ENCODE measurements around the gene FOXP1.

The FOXP1 gene

DNA sequence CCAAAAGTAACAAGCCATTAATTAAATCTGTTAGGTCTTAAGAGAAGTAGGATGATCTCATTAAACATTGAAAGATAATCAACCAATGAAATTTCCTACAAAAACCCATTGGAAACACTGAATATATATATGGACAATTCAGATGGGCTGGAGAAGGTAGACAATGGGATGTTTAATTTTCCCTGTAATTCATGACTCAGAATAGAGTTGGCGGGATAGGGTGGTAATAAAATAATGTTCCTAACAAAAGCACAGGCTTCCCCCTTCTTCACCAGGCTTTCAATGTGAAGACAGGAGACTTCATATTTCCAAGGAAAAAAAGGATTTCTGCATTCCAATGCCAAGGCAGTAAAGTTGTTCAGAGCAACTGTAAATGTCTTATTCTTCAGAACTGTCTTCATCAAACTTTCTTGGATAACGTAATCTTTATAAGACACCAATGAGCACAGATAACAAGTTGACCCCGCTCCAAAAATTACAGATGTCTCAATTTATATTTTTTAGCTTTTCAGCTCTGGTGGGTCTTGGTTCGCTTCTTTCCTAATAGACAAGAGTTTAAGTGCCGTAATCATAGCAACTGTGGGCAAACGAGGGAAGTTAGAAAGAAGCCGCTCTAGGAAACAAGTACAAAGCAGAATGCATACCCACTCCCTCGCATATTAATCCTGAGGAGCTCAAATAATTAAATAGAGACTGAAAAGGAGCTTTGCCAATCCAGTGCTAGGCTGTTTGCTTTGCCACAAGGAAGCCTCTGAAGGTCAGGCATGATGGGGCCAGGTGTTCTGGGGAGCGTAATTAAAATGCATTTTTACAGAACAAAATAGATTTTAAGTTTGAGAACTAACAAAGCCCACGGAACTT lies 377.0 kb downstream of the FOXP1 start:
- no peak for DNase-seq

DNA sequence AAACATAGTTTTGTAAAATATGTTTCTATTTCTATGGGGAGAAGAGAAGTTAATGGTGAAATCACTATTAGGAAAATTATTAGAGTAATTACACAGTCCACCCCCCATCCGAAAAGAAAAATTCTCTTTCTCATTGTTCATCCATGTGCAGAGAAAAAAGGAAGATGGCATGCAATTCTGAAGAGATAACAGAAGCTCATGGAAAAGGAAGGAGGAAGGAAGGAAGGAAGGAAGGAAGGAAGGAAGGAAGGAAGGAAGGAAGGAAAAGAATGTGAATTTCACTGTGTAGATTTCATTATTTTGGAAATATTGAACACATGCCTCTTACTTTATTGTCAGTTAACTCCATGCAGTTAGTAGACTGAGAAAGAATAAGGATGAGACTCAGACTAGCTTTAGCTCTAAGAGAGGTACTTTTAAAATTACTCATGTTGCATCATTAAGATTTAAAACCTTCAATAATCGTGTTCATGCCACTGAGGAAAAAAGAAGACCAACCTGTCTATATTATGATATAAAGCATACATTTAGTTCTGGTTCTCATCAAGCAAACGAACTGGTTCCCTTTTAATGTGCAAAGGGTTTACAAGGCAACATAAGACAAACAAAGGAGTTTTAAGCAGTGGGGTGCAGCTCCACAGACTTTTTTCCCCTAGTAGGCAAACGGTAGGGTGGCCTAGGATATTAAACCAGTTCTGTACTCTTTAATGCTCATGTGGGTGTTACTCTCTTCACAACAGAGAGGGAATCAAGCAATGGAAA lies 379.6 kb downstream of the FOXP1 start:
- DNase-seq = no peak

DNA sequence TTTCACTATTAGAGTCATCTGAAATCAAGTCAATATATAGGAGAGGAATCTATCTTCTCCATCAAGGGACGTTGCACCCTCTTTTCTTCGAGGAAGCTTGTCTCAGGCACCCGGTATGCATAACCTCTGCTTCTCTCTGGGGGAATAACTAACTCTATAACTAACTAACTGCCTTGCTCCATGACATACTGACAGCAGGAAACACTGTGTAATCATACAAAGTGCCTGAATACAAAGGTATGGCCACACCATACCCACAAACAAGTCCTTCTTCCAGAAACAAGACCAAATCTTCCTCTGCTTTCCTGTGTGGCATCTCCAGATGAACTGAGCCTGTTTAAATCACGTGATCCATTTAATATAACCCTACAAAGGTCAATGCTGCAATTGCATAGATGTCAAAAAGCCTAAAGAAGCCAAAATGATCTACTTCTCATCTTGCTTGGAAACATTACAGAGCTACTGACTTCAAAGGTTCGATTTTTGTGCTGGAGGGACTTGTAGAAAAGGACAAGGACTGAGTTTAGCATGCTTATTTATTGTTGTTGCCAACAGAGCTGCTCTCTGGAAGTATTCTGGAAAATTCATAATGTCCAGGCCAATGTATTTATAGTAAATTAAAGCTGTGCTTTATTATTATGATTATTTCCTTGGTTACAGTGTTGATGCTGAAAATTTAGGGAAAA lies 380.5 kb downstream of the FOXP1 start:
- DNase-seq = no peak

DNA sequence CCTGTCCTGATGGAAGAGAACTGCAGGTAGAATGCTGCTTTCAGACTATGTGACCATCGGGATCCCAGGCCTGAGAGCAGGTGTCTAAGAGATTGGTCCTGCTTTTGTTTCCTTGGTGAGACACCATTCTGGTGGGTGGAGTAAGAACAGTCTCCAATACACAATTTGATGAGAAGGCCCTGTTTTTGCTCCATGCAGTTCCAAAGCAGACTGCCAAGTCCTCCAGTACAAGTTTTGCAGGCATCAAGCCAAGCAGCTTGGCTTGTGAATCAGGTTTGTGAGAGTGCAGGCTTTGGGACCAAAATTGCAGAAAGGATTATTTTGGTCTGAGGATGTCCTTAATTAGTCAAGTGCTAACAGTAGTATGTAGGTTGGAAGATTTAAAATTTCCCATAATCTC lies 381.6 kb downstream of the FOXP1 start:
- DNase-seq = peak in 7 of 14 donors; percentile 7 to 45 (median 16)

GRCh38 chr3:71197841-71198565 lies 385.5 kb downstream of the FOXP1 start:
- no peak for DNase-seq

GRCh38 chr3:71195492-71195891 lies 388.0 kb downstream of the FOXP1 start:
- no peak for DNase-seq

- no peak for DNase-seq
Observed at GRCh38 chr3:71194785-71195184, 388.7 kb downstream of the FOXP1 start.

GRCh38 chr3:71191031-71191482 lies 392.5 kb downstream of the FOXP1 start:
- DNase-seq = no peak

DNA sequence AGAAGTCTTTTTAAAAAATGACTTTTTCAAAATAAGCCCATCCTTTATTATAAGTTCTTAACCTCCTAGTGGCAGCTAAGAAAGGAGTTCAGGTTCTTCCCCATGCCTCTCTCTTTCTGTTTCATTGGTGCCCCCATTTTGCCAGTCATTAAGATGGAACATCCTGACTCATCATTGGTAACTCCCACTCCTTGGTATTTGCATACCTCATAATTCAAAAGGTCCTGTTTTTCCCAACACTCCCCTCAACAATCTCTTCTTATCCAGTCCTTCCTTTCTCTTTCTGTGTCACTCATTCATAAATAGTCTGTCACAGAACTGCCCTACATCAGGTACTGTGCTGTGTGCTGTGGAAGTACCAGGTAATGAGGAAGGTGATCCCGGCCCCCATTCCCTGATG lies 394.0 kb downstream of the FOXP1 start:
- DNase-seq = no peak

DNA sequence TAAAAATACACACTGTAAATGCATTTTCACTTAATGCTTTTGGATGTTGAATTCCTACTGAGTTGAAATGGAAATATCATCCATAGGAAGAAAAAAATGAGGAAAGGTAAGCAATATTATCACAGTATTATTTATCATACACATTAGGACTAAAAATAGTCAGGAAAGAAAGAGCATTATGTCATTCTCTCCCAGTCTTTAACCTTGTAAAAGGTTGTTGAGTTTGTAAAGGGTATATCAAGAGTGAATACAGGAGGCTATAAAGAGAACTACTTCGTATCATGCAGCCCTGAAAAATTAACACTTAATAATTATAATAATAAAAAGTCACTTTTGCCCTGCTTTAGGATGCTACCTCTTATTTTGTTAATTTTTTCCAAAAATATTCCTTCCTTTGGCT lies 395.8 kb downstream of the FOXP1 start:
- no peak for DNase-seq

DNA sequence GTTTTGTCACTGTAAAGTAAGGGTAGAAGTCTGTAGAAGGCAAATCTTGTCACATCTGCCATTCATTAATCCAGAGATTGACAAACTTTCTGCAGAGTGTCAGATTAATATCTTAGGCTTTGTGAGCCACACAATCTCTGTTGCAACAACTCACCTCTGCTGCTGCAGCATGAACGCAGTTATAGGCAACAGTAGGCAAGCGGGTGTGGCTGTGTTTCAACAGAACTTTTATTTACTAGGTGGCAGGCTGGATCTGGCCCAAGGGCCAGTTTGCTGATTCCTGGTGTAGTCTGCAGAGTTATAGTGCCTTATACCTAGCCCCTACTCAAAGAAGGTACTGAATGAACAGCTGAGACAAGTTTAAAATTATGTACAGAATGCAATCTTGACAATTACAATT lies 396.7 kb downstream of the FOXP1 start:
- DNase-seq = no peak

GRCh38 chr3:71185733-71186455 lies 397.6 kb downstream of the FOXP1 start:
- DNase-seq = no peak

DNA sequence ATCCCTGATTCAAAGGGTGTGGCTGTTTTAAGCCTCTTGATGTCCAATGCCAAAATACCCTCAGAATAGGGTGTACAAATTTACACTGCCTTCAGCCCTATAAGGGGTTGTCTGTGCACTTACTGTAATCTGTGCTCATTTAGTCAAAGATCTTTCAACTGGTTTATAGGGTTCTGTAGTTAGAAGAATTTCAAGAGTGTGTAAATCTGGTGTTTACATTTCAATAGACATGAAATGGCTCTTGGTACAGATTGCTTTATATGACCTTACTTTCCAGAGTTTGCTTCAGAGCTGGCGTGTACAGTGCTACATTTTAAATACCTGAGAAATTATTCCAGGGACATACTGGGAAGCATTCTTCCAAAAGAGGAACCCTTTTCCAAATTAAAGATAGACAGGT lies 399.3 kb downstream of the FOXP1 start:
- DNase-seq = no peak

DNA sequence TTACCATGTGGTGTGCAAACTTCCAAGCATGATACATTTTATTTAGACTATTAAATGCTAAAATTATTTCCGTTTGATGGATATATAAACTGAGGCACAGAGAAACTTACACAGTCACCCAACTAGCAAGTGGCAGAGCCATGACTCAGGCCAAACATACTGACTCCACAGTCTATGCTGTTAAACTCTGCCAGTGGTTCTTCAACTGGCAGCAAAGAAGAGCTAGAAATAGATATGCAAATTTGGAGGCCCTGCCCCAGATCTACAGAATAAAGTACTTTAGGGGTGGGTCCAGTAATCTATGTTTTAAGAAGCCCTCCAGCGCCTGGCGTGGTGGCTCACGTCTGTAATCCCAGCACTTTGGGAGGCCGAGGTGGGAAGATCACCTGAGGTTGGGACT lies 400.0 kb downstream of the FOXP1 start:
- DNase-seq = no peak

DNA sequence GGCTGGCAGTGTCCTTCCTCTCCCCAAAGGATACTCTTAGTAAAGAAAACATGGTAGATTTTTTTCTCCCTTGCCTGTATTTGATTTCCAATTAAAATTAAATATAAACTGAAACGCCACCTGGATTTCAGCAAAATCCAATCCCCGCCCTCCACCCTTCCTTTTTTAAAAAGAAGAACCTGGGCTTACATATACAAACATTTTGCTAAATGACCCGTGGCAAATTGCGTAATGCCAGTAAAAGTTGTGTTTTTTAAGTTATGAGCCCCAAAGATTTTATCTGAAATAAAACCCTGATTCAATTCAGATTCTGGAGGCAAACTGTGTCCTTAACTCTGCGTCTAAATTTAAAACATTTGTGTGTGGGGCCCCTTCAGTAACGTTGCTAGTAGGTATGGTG lies 403.0 kb downstream of the FOXP1 start:
- DNase-seq = no peak

GRCh38 chr3:71177375-71177774 lies 406.2 kb downstream of the FOXP1 start:
- DNase-seq = no peak

DNA sequence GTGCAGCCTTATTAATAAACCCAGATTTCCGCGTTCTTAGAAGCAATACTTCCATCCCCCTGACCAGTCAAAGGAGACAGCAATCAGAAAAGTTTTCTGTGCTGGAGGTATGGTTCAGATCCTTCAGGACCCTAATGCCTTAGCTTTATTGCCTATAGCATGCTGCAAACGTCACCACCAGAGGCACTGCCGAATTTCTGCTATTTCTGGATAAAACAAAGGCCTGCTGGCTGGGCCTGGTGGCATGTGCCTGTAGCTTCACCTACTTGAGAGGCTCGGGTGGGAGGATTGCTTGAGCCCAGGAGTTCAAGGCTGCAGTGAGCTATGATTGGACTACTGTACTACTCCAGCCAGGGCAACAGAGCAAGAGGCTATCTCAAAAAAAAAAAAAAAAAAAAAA lies 407.2 kb downstream of the FOXP1 start:
- DNase-seq = no peak

DNA sequence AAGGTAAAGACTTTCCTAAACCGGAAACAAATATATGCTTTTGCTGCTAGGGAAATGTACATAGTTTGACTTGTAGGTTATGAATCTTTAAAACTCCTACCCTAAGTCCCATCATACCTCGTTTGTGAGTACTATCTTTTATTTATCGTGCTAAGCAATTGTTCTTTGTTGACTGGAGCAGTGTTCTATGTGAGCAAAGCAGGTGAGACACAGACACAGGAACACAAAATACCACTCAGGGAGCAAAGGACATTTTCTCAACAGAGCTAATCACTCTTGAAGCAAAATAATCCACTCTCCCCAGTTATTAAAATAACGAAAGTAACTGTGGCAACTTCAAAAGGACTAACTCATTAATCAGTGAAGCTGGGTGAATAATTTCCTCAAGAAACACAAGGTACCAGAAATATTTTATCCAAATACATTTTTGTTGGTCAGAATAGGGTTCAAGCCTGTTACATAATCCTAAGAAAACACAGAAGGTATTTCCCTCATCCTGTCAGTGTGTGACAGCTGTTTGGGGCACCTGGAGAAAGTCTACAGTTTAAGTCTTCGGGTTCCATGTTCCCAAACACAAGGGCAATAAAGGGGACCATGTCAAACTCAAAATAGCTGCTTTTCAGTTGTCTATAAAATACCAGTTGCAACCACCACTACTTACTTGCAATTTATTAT lies 407.7 kb downstream of the FOXP1 start:
- no peak for DNase-seq

DNA sequence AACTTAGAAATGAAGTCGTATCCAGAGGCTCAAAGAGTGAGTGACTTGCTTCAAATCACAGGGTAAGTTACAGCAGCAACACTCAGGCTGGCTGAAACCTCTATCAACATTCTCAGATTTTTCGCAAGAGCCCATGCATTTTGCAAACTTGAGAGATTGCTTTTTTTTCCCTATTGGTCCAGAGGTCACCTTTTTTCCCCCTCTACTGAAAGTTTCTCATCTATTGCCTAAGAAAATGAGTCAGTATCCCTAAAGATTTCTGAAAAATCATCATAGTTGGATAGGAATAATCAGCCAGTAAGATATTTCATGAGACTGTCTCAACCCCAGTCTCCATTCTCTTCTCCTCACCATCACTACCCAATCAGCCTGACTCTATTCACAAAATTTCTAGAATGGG lies 410.6 kb downstream of the FOXP1 start:
- no peak for DNase-seq

DNA sequence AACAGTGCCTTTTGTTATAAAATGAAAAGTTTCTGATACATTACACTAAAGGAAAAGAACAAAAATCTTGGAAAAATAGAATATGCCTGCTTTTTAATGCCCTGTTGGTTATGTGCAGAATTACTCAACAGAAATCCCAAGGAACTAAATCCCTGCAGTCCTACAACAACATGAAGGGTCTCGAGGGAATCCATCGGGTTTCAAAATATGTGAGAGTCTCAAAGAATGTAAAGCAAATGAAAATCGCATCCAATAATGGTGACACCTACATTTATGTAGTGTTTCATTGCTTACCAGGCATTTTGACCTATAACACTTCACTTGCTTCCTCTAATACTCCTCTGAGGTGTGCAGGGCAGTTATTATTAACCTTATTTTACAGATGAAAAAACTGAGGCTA lies 411.3 kb downstream of the FOXP1 start:
- no peak for DNase-seq

DNA sequence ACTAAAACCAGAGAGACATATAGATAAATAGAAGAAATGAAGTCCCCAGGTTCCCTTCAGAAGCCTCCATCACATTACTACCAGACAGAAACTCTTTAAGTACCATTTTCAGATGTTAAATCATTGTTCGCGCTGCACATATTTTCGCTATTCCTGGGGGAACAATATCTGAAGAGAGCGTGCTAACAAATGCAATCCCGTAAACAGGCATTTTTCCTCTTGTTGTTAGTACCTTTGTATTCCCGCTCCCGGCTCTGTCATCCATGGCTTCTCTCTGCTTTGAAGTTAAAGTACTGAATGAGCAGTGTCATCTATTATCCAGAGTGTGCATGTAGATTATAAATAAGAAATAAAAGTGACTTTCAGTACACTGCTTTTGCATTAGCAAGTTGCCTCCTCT lies 412.3 kb downstream of the FOXP1 start:
- no peak for DNase-seq
